HG03342 (cell line): ENCODE results near the gene PRR16.
A peak's percentile ranks its signal among the peaks of the same experiment; 100 is the strongest.
"Not testable (repeated sequence)": the region's sequence is repeated elsewhere in the genome, so short reads cannot be mapped to it uniquely, and the experiment has no call there.

Experiments
- ATAC-seq: cut with Tn5 transposase; IDR thresholded peaks from one replicate; pipeline ENCODE4 v1.9.1; 2021; ENCODE audit warnings: mild to moderate bottlenecking, moderate library complexity; ENCODE audit not compliant: unreplicated experiment

Gene PRR16

GRCh38 chr5:120463991-120464626 is at the start of gene PRR16:
Gene PRR16, plus strand, starts transcription at chr5:120464300.
- peak; percentile 86 for ATAC-seq

- ATAC-seq, result no peak
Observed at GRCh38 chr5:120415985-120416384, 48.1 kb upstream of the PRR16 start.

- no peak for ATAC-seq
Observed at GRCh38 chr5:120419127-120419526, 45.0 kb upstream of the PRR16 start.

- not testable (repeated sequence) for ATAC-seq
Observed at GRCh38 chr5:120426633-120427275, 37.3 kb upstream of the PRR16 start.

GRCh38 chr5:120430572-120430971 is 33.5 kb upstream of the PRR16 start:
- ATAC-seq, result no peak

- no peak for ATAC-seq
Observed at GRCh38 chr5:120432861-120433260, 31.2 kb upstream of the PRR16 start.

- ATAC-seq, result no peak
Observed at GRCh38 chr5:120435129-120435528, 29.0 kb upstream of the PRR16 start.

- no peak for ATAC-seq
Observed at GRCh38 chr5:120436996-120437395, 27.1 kb upstream of the PRR16 start.

GRCh38 chr5:120442694-120443093 is 21.4 kb upstream of the PRR16 start:
- ATAC-seq, result no peak

GRCh38 chr5:120443607-120444006 is 20.5 kb upstream of the PRR16 start:
- ATAC-seq, result no peak

GRCh38 chr5:120446068-120446492 is 18.0 kb upstream of the PRR16 start:
- no peak for ATAC-seq

GRCh38 chr5:120446901-120447300 is 17.2 kb upstream of the PRR16 start:
- no peak for ATAC-seq

GRCh38 chr5:120447706-120448239 is 16.3 kb upstream of the PRR16 start:
- ATAC-seq, result no peak

- no peak for ATAC-seq
Observed at GRCh38 chr5:120449501-120449900, 14.6 kb upstream of the PRR16 start.

- no peak for ATAC-seq
Observed at GRCh38 chr5:120450910-120451309, 13.2 kb upstream of the PRR16 start.

GRCh38 chr5:120451445-120451844 is 12.7 kb upstream of the PRR16 start:
- no peak for ATAC-seq

GRCh38 chr5:120452471-120452870 is 11.6 kb upstream of the PRR16 start:
- no peak for ATAC-seq

- ATAC-seq, result no peak
Observed at GRCh38 chr5:120454094-120454798, 9.9 kb upstream of the PRR16 start.

GRCh38 chr5:120456006-120456405 is 8.1 kb upstream of the PRR16 start:
- ATAC-seq, result no peak

GRCh38 chr5:120457839-120458507 is 6.1 kb upstream of the PRR16 start:
- ATAC-seq, result peak; percentile 82

GRCh38 chr5:120458508-120458847 is 5.6 kb upstream of the PRR16 start:
- ATAC-seq, result not testable (repeated sequence)
